Endothelial cell (in vitro differentiated cells): ENCODE measurements around the gene HOXA10. TPM values are rescaled to one million over a fixed set of nuclear protein-coding genes. Genes with fewer than 3 reads are reported as not detected.

Source experiments
- DNase-seq: peaks from one replicate; pipeline ENCODE4 v3.0.0; 2021; ENCODE audit warnings: low spot score
- H3K27ac Mint-ChIP-seq: one replicate; pipeline ENCODE4 v1.8.0; 2021; ENCODE audit warnings: mixed read lengths, inconsistent platforms; ENCODE audit not compliant: unreplicated experiment
- H3K27me3 Mint-ChIP-seq: one replicate; pipeline ENCODE4 v1.8.0; 2021; ENCODE audit warnings: mild to moderate bottlenecking, moderate library complexity, mixed read lengths, inconsistent platforms; ENCODE audit not compliant: unreplicated experiment
- H3K36me3 Mint-ChIP-seq: one replicate; pipeline ENCODE4 v1.8.0; 2021; ENCODE audit warnings: mild to moderate bottlenecking, low read depth, mixed read lengths, inconsistent platforms; ENCODE audit not compliant: unreplicated experiment
- H3K4me1 Mint-ChIP-seq: one replicate; pipeline ENCODE4 v1.8.0; 2021; ENCODE audit warnings: mild to moderate bottlenecking, mixed read lengths, inconsistent platforms; ENCODE audit not compliant: unreplicated experiment
- H3K4me3 Mint-ChIP-seq: one replicate; pipeline ENCODE4 v1.8.0; 2021; ENCODE audit warnings: mild to moderate bottlenecking, mixed read lengths, inconsistent platforms; ENCODE audit not compliant: unreplicated experiment
- H3K9me3 Mint-ChIP-seq: one replicate; pipeline ENCODE4 v1.8.0; 2021; ENCODE audit warnings: mixed read lengths, inconsistent platforms; ENCODE audit not compliant: unreplicated experiment
- CTCF ChIP-seq: fragments of 200-600 bp; sonication (generic); IDR thresholded peaks from one replicate; pipeline ENCODE4 v1.5.0; 2021; ENCODE audit warnings: antibody characterized with exemption; ENCODE audit not compliant: unreplicated experiment
- total RNA-seq: library from RNA; stranded (reverse); fragmentation: NEBNext Ultra II Directional; extraction: Animal tissue kit (Norgen Biotek cat#: 25700); gene quantifications from one replicate; pipeline ENCODE4 v1.2.1, GENCODE V29; 2021; ENCODE audit not compliant: unreplicated experiment

The HOXA10 gene
- total RNA-seq, 1 donor from 2014 or later: not detected

- Mint-ChIP-seq H3K4me1 (peaks cover 24% of the 10 kb centered on the region), H3K9me3 (no peaks in the 10 kb centered on the region), H3K27me3 (peaks cover 46% of the 10 kb centered on the region), H3K27ac (no peak overlapping the region), H3K4me3 (peak overlapping the region; percentile 58), H3K36me3 (peaks cover 8% of the 10 kb centered on the region)
- TF ChIP-seq CTCF: no peak
- no peak for DNase-seq
Measured at GRCh38 chr7:27145914-27146412, 28.2 kb downstream of the HOXA10 start.

GRCh38 chr7:27145165-27145913 lies 28.8 kb downstream of the HOXA10 start:
- TF ChIP-seq CTCF: no peak
- peaks cover 23% of the 10 kb centered on the region for H3K4me1 Mint-ChIP-seq
- no peaks in the 10 kb centered on the region for H3K9me3 Mint-ChIP-seq
- peaks cover 8% of the 10 kb centered on the region for H3K36me3 Mint-ChIP-seq
- H3K27ac Mint-ChIP-seq: no peak overlapping the region
- peak overlapping the region; percentile 37 for H3K4me3 Mint-ChIP-seq
- no peak for DNase-seq
- H3K27me3 Mint-ChIP-seq: peaks cover 44% of the 10 kb centered on the region

- H3K27me3 Mint-ChIP-seq: peaks cover 41% of the 10 kb centered on the region
- DNase-seq: no peak
- no peaks in the 10 kb centered on the region for H3K9me3 Mint-ChIP-seq
- H3K27ac Mint-ChIP-seq: no peak overlapping the region
- H3K4me3 Mint-ChIP-seq: peak overlapping the region; percentile 37
- peaks cover 24% of the 10 kb centered on the region for H3K4me1 Mint-ChIP-seq
- peaks cover 8% of the 10 kb centered on the region for H3K36me3 Mint-ChIP-seq
- TF ChIP-seq CTCF: no peak
Measured at GRCh38 chr7:27144781-27145164, 29.3 kb downstream of the HOXA10 start.

- Mint-ChIP-seq H3K4me3 (no peak overlapping the region), H3K4me1 (peaks cover 25% of the 10 kb centered on the region), H3K27ac (no peak overlapping the region), H3K9me3 (no peaks in the 10 kb centered on the region), H3K36me3 (peaks cover 8% of the 10 kb centered on the region), H3K27me3 (peaks cover 42% of the 10 kb centered on the region)
- DNase-seq: no peak
- TF ChIP-seq CTCF: no peak
Measured at GRCh38 chr7:27143950-27144780, 30.0 kb downstream of the HOXA10 start.
